GM12878 (cell line): ENCODE measurements around the gene BTBD19. TPM values are rescaled to one million over a fixed set of nuclear protein-coding genes. Genes with fewer than 3 reads are reported as not detected.

Experiments used
- ATAC-seq: fragments of 200-7000 bp; cut with Tn5 transposase; 3 replicates; pipeline ENCODE4 v1.9.1; 2020; ENCODE audit warnings: mild to moderate bottlenecking, moderate library complexity
- BruUV-seq: library from RNA; stranded (reverse); fragments of 400-500 nt; replicated peaks from 2 replicates; lab custom pipeline; 2021; lab: Mats Ljungman, UMichigan
- CTCF ChIA-PET: fragments of 300-600 bp; sonication (Branson Sonifier 250); formaldehyde crosslinking; extraction: SDS; loops from one replicate; lab custom pipeline; 2021; ENCODE audit warnings: inconsistent platforms; lab: Yijun Ruan, JAX
- POLR2A ChIA-PET: fragments of 350-600 bp; formaldehyde crosslinking; extraction: SDS; loops from one replicate; lab custom pipeline; 2021; ENCODE audit warnings: inconsistent platforms; lab: Charles Lee
- RAD21 ChIA-PET: fragments of 300-600 bp; sonication (Branson Sonifier 250); formaldehyde crosslinking; loops from one replicate; lab custom pipeline; 2023; ENCODE audit warnings: antibody characterized with exemption; ENCODE audit not compliant: unreplicated experiment; lab: Charles Lee
- SMC1A ChIA-PET: fragments of 300-600 bp; sonication (Branson Sonifier 250); formaldehyde crosslinking; loops from one replicate; lab custom pipeline; 2023; ENCODE audit not compliant: unreplicated experiment, uncharacterized antibody; lab: Charles Lee
- DNase-seq: peaks from one replicate; pipeline ENCODE4 v3.0.0-alpha.2; 2011; ENCODE audit warnings: low read depth, low spot score
- FAIRE-seq: peaks from 3 replicates; lab custom pipeline; 2011; peaks lifted over from hg19 to GRCh38; lab: Jason Lieb, UNC
- H2AFZ ChIP-seq: 2 replicates; pipeline ENCODE4 v1.6.0; 2011; ENCODE audit warnings: low read depth, low read length, control low read depth; ENCODE audit not compliant: control insufficient read depth
- H3K27ac ChIP-seq: 2 replicates; pipeline ENCODE4 v1.5.1; 2011; ENCODE audit warnings: control low read depth; ENCODE audit not compliant: control insufficient read depth, insufficient read depth
- H3K27me3 ChIP-seq, 2 experiments: replicated peaks in 1 of 2; 2 replicates each; pipeline versions ENCODE4 v1.6.0 to v1.6.1; 2011; ENCODE audit warnings: low read length in 1 of 2; ENCODE audit not compliant: control insufficient read depth in 2 of 2, insufficient read depth in 2 of 2
- H3K36me3 ChIP-seq, 2 experiments: 2 replicates each; pipeline ENCODE4 v1.5.1; 2011; ENCODE audit warnings: low read length in 1 of 2; ENCODE audit not compliant: control insufficient read depth in 2 of 2, insufficient read depth in 2 of 2
- H3K4me1 ChIP-seq: 2 replicates; pipeline ENCODE4 v1.6.1; 2011; ENCODE audit warnings: mild to moderate bottlenecking, low read length, moderate library complexity, mixed read lengths; ENCODE audit not compliant: control insufficient read depth, insufficient read depth
- H3K4me2 ChIP-seq: 2 replicates; pipeline ENCODE4 v1.6.0; 2011; ENCODE audit warnings: control low read depth; ENCODE audit not compliant: control insufficient read depth, insufficient read depth
- H3K4me3 ChIP-seq: fragments of 200-600 bp; sonication (generic); 2 replicates; pipeline ENCODE4 v1.5.1; 2016
- H3K79me2 ChIP-seq: 2 replicates; pipeline ENCODE4 v1.6.0; 2011; ENCODE audit warnings: low read length; ENCODE audit not compliant: control insufficient read depth, insufficient read depth
- H3K9ac ChIP-seq: 2 replicates; pipeline ENCODE4 v1.8.0; 2011; ENCODE audit warnings: low read length, control low read depth, mixed read lengths; ENCODE audit not compliant: control insufficient read depth, insufficient read depth
- H3K9me3 ChIP-seq: replicated peaks from 3 replicates; pipeline ENCODE4 v1.5.1; 2011; ENCODE audit warnings: mild to moderate bottlenecking, low read length; ENCODE audit not compliant: control insufficient read depth, insufficient read depth
- H4K20me1 ChIP-seq: 2 replicates; pipeline ENCODE4 v1.6.0; 2011; ENCODE audit not compliant: control insufficient read depth, insufficient read depth
- GATAD2B ChIP-seq: fragments of 450-650 bp; conservative IDR thresholded peaks from 2 replicates; pipeline ENCODE4 v1.6.1; 2017; ENCODE audit warnings: low read depth, mild to moderate bottlenecking, moderate library complexity
- POLR2A ChIP-seq: IDR thresholded peaks from 2 replicates; pipeline ENCODE4 v1.6.1; 2011; ENCODE audit warnings: low read depth, mild to moderate bottlenecking, low read length
- SIN3A ChIP-seq: IDR thresholded peaks from 2 replicates; pipeline ENCODE4 v1.6.1; 2012; ENCODE audit warnings: low read depth, low read length, improper control_type of control experiment
- ZNF207 ChIP-seq: fragments of 450-650 bp; IDR thresholded peaks from 2 replicates; pipeline ENCODE4 v1.6.1; 2014; ENCODE audit warnings: antibody characterized with exemption, mild to moderate bottlenecking, borderline replicate concordance
- WGBS: methylation state at CpG from one replicate; pipeline ENCODE4 v1.1.6; 2016; ENCODE audit warnings: low lambda C conversion rate; ENCODE audit not compliant: insufficient replicate concordance, insufficient coverage; ENCODE audit errors: missing lambda C conversion rate; 5-methylcytosine and 5-hydroxymethylcytosine counted together
- in situ Hi-C: fragments of 300-500 bp; cut with MboI; formaldehyde crosslinking; loops from 9 replicates; pipeline ENCODE4 v1.14.3; 2018; ENCODE audit warnings: mixed read lengths
- intact Hi-C: fragments of 100-400 bp; cut with micrococcal nuclease; formaldehyde crosslinking; loops from one replicate; pipeline ENCODE4 v1.14.2; 2022; ENCODE audit not compliant: unreplicated experiment
- polyA plus RNA-seq, 11 experiments: library from polyadenylated mRNA; depleted of rRNA in 4 of 11; unstranded in 6 of 11; stranded (reverse) in 5 of 11; fragments of >200 nt; fragmentation: Nextera tagmentation in 4 of 11; fragmentation: Illumina TruSeq in 1 of 11; extraction: Ambion mirVana in 4 of 11; extraction: Trizol in 1 of 11; gene quantifications; 1 replicate in 1 of 11; 2 replicates in 10 of 11; pipeline versions ENCODE4 v1.2.1 to v1.2.3, GENCODE V29; 2011 to 2016; ENCODE audit warnings: inconsistent platforms in 2 of 11, missing spikeins in 2 of 11, low read depth in 1 of 11
- total RNA-seq, 4 experiments: library from RNA; depleted of rRNA in 3 of 4; stranded (reverse); fragments of >200 nt in 3 of 4; fragmentation: Illumina TruSeq in 1 of 4; extraction: Trizol in 1 of 4; gene quantifications; 2 replicates each; pipeline versions ENCODE4 v1.2.1 to v1.2.3, GENCODE V29; 2013 to 2021
- TF ChIP-seq, protein P1 (sequence below): fragments of 450-650 bp; IDR thresholded peaks from 2 replicates; pipeline ENCODE4 v1.6.1; 2017; ENCODE audit warnings: borderline replicate concordance
- TF ChIP-seq, protein P2 (sequence below): fragments of 450-650 bp; IDR thresholded peaks from 2 replicates; pipeline ENCODE4 v1.6.1; 2017; ENCODE audit warnings: mild to moderate bottlenecking

Gene BTBD19
- total and polyA plus RNA-seq, 10 of the 15 experiments (the other 5 are each of a cell fraction or from before 2014, with no cell fraction given), result 0.13 to 2.7 (median 0.42) TPM

DNA sequence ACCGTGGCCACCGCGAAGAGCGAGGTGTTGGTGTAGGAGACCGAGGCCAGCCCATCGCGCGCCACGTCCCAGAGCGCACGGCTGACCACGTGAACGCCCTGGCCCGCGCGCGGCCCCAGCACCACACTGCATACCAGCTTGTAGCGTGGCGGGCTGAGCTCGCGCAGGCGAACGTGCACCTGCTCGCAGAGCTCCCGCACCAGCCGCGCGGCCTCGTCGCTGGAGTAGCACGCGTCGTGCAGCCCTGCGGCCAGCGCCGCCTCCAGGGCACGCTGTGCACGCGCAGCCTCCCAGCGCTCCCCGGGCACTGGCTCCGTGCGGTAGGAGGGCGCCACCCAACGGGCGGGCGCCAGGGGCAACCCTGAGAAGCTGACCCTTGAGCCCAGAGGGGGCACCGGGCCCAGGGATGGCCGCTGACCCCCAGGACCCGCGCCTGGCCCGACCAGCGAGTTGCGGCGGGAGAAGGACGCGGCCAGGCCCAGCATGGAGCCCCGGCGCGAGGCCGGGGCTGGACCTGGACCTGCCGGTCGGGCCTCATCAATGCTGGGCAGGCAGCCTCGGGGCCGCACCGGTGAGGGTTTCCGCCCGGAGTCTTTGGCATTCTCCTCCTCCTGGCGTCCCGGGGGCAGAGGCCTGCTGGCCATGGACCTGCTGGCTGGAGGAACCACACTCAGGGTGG is 2.2 kb upstream of the BTBD19 start:
- POLR2A ChIA-PET, result interaction anchor here (0.6 to 5.1 kb wide), 2 partner anchors 12 to 456 kb away, joined by 3 to 51 read pairs; no protein-coding TSS in a partner anchor
- H3K27me3 ChIP-seq, result no peaks in the 10 kb centered on the region
- TF ChIP-seq POLR2A (peak; percentile 62; the same call in 1 of the 2 replicates), GATAD2B (0 out of 2 replicates have a peak, but pooled peaks have one; percentile 42), ZNF207 (no peak), SIN3A (no peak)
- TF ChIP-seq, protein P1, sequence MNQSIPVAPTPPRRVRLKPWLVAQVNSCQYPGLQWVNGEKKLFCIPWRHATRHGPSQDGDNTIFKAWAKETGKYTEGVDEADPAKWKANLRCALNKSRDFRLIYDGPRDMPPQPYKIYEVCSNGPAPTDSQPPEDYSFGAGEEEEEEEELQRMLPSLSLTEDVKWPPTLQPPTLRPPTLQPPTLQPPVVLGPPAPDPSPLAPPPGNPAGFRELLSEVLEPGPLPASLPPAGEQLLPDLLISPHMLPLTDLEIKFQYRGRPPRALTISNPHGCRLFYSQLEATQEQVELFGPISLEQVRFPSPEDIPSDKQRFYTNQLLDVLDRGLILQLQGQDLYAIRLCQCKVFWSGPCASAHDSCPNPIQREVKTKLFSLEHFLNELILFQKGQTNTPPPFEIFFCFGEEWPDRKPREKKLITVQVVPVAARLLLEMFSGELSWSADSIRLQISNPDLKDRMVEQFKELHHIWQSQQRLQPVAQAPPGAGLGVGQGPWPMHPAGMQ, result no peak
- TF ChIP-seq, protein P2, sequence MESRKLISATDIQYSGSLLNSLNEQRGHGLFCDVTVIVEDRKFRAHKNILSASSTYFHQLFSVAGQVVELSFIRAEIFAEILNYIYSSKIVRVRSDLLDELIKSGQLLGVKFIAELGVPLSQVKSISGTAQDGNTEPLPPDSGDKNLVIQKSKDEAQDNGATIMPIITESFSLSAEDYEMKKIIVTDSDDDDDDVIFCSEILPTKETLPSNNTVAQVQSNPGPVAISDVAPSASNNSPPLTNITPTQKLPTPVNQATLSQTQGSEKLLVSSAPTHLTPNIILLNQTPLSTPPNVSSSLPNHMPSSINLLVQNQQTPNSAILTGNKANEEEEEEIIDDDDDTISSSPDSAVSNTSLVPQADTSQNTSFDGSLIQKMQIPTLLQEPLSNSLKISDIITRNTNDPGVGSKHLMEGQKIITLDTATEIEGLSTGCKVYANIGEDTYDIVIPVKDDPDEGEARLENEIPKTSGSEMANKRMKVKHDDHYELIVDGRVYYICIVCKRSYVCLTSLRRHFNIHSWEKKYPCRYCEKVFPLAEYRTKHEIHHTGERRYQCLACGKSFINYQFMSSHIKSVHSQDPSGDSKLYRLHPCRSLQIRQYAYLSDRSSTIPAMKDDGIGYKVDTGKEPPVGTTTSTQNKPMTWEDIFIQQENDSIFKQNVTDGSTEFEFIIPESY, result 0 out of 2 replicates have a peak, but pooled peaks have one; percentile 35
- TF ChIP-seq, all 136 proteins: peak for 3
- H3K4me3 ChIP-seq, result no peak overlapping the region
- no peak for DNase-seq
- peaks cover 6 to 9% of the 10 kb centered on the region in 2 experiments for H3K36me3 ChIP-seq
- ChIA-PET SMC1A (no interaction called here), RAD21 (no interaction called here), CTCF (interaction anchor here (0.9 to 4.1 kb wide), 2 partner anchors 13 kb away, joined by 3 to 36 read pairs; no protein-coding TSS in a partner anchor)
- H4K20me1 ChIP-seq, result no peaks in the 10 kb centered on the region
- in situ Hi-C loops (loop anchor here (5.0 kb wide), 1 partner anchor 74 kb away; the partner anchor contains the start of gene RNU5D-1), intact Hi-C loops (no loop called here)
- peak overlapping the region; percentile 95 for H3K27ac ChIP-seq
- FAIRE-seq, result no peak
- no peak for ATAC-seq
- H2AFZ ChIP-seq, result no peak overlapping the region
- H3K4me1 ChIP-seq, result peaks cover 59% of the 10 kb centered on the region
- H3K9me3 ChIP-seq, result no peaks in the 10 kb centered on the region
- H3K4me2 ChIP-seq, result no peak overlapping the region; the same call in 1 of the 2 replicates
- 0 out of 2 replicates have a peak overlapping the region, but pooled peaks have one; percentile 75 for H3K9ac ChIP-seq
- no TSS peak for BruUV-seq
- WGBS, result 97% methylated on average over 66 of the region's 70 CpGs
- H3K79me2 ChIP-seq, result peaks cover 12% of the 10 kb centered on the region
